ENCODE data around the gene SCNN1G.

The SCNN1G gene

GRCh38 chr16:23172994-23173393, 9.6 kb upstream of the SCNN1G start:
- H3K4me1 ChIP-seq (ENCODE audit: control insufficient read depth in 1 of 2, insufficient read depth in 2 of 2, low read length in 2 of 2) = no peaks in the 10 kb centered on the region
- H3K4me3 ChIP-seq (ENCODE audit: low read depth in 1 of 2, low read length in 2 of 2) = no peak overlapping the region
- no peaks in the 10 kb centered on the region for H3K9me3 ChIP-seq (ENCODE audit: control insufficient read depth in 1 of 2, low read length in 2 of 2)
- no peak overlapping the region for H3K27ac ChIP-seq (ENCODE audit: low read depth, low read length)
- H3K27me3 ChIP-seq (ENCODE audit: control insufficient read depth in 1 of 2, insufficient read depth in 2 of 2, low read length in 2 of 2) = no peaks in the 10 kb centered on the region
- no peak overlapping the region for H3K9ac ChIP-seq (ENCODE audit: low read depth in 1 of 2, low read length in 2 of 2)
- no peaks in the 10 kb centered on the region for H3K36me3 ChIP-seq (ENCODE audit: control insufficient read depth in 1 of 2, insufficient read depth in 2 of 2, low read length in 2 of 2)

- H3K9me3 ChIP-seq (ENCODE audit: control insufficient read depth in 1 of 2, low read length in 2 of 2) = no peaks in the 10 kb centered on the region
- H3K4me1 ChIP-seq (ENCODE audit: control insufficient read depth in 1 of 2, insufficient read depth in 2 of 2, low read length in 2 of 2) = no peaks in the 10 kb centered on the region
- no peaks in the 10 kb centered on the region for H3K36me3 ChIP-seq (ENCODE audit: control insufficient read depth in 1 of 2, insufficient read depth in 2 of 2, low read length in 2 of 2)
- H3K4me3 ChIP-seq (ENCODE audit: low read depth in 1 of 2, low read length in 2 of 2) = no peak overlapping the region
- no peak overlapping the region for H3K9ac ChIP-seq (ENCODE audit: low read depth in 1 of 2, low read length in 2 of 2)
- H3K27ac ChIP-seq (ENCODE audit: low read depth, low read length) = no peak overlapping the region
- H3K27me3 ChIP-seq (ENCODE audit: control insufficient read depth in 1 of 2, insufficient read depth in 2 of 2, low read length in 2 of 2) = peaks cover 0 to 3% of the 10 kb centered on the region in 2 donors
Observed at GRCh38 chr16:23174622-23175021, 7.9 kb upstream of the SCNN1G start.

- H3K4me1 ChIP-seq (ENCODE audit: control insufficient read depth in 1 of 2, insufficient read depth in 2 of 2, low read length in 2 of 2) = no peaks in the 10 kb centered on the region
- H3K27ac ChIP-seq (ENCODE audit: low read depth, low read length) = no peak overlapping the region
- no peak overlapping the region for H3K9ac ChIP-seq (ENCODE audit: low read depth in 1 of 2, low read length in 2 of 2)
- H3K9me3 ChIP-seq (ENCODE audit: control insufficient read depth in 1 of 2, low read length in 2 of 2) = no peaks in the 10 kb centered on the region
- peaks cover 5 to 7% of the 10 kb centered on the region in 2 donors for H3K27me3 ChIP-seq (ENCODE audit: control insufficient read depth in 1 of 2, insufficient read depth in 2 of 2, low read length in 2 of 2)
- H3K36me3 ChIP-seq (ENCODE audit: control insufficient read depth in 1 of 2, insufficient read depth in 2 of 2, low read length in 2 of 2) = no peaks in the 10 kb centered on the region
- no peak overlapping the region for H3K4me3 ChIP-seq (ENCODE audit: low read depth in 1 of 2, low read length in 2 of 2)
Observed at GRCh38 chr16:23175651-23176050, 6.9 kb upstream of the SCNN1G start.

GRCh38 chr16:23181506-23181905, 1.0 kb upstream of the SCNN1G start:
- no peak overlapping the region for H3K4me3 ChIP-seq (ENCODE audit: low read depth in 1 of 2, low read length in 2 of 2)

GRCh38 chr16:23182206-23182678, 303 bp upstream of the SCNN1G start:
- Histone ChIP-seq H3K36me3 (ENCODE audit: control insufficient read depth in 1 of 2, insufficient read depth in 2 of 2, low read length in 2 of 2) (no peaks in the 10 kb centered on the region), H3K4me1 (ENCODE audit: control insufficient read depth in 1 of 2, insufficient read depth in 2 of 2, low read length in 2 of 2) (peaks cover 0 to 8% of the 10 kb centered on the region in 2 donors), H3K27ac (ENCODE audit: low read depth, low read length) (no peak overlapping the region), H3K9ac (ENCODE audit: low read depth in 1 of 2, low read length in 2 of 2) (no peak overlapping the region), H3K9me3 (ENCODE audit: control insufficient read depth in 1 of 2, low read length in 2 of 2) (no peaks in the 10 kb centered on the region), H3K4me3 (ENCODE audit: low read depth in 1 of 2, low read length in 2 of 2) (no peak overlapping the region), H3K27me3 (ENCODE audit: control insufficient read depth in 1 of 2, insufficient read depth in 2 of 2, low read length in 2 of 2) (peaks cover 34 to 35% of the 10 kb centered on the region in 2 donors)

More at GRCh38 chr16:23181506-23181905, 1.0 kb upstream of the SCNN1G start:
- H3K27me3 ChIP-seq (ENCODE audit: control insufficient read depth in 1 of 2, insufficient read depth in 2 of 2, low read length in 2 of 2) = peaks cover 33 to 35% of the 10 kb centered on the region in 2 donors
- peaks cover 0 to 8% of the 10 kb centered on the region in 2 donors for H3K4me1 ChIP-seq (ENCODE audit: control insufficient read depth in 1 of 2, insufficient read depth in 2 of 2, low read length in 2 of 2)
- no peaks in the 10 kb centered on the region for H3K9me3 ChIP-seq (ENCODE audit: control insufficient read depth in 1 of 2, low read length in 2 of 2)
- H3K9ac ChIP-seq (ENCODE audit: low read depth in 1 of 2, low read length in 2 of 2) = no peak overlapping the region
- H3K27ac ChIP-seq (ENCODE audit: low read depth, low read length) = no peak overlapping the region
- H3K36me3 ChIP-seq (ENCODE audit: control insufficient read depth in 1 of 2, insufficient read depth in 2 of 2, low read length in 2 of 2) = no peaks in the 10 kb centered on the region

GRCh38 chr16:23183543-23183862, 958 bp downstream of the SCNN1G start:
- no peak overlapping the region for H3K4me3 ChIP-seq (ENCODE audit: low read depth in 1 of 2, low read length in 2 of 2)
- no peak overlapping the region for H3K9ac ChIP-seq (ENCODE audit: low read depth in 1 of 2, low read length in 2 of 2)
- H3K27me3 ChIP-seq (ENCODE audit: control insufficient read depth in 1 of 2, insufficient read depth in 2 of 2, low read length in 2 of 2) = peaks cover 34 to 35% of the 10 kb centered on the region in 2 donors
- no peaks in the 10 kb centered on the region for H3K36me3 ChIP-seq (ENCODE audit: control insufficient read depth in 1 of 2, insufficient read depth in 2 of 2, low read length in 2 of 2)
- H3K27ac ChIP-seq (ENCODE audit: low read depth, low read length) = no peak overlapping the region
- no peaks in the 10 kb centered on the region for H3K9me3 ChIP-seq (ENCODE audit: control insufficient read depth in 1 of 2, low read length in 2 of 2)
- peaks cover 0 to 8% of the 10 kb centered on the region in 2 donors for H3K4me1 ChIP-seq (ENCODE audit: control insufficient read depth in 1 of 2, insufficient read depth in 2 of 2, low read length in 2 of 2)

- H3K27ac ChIP-seq (ENCODE audit: low read depth, low read length) = no peak overlapping the region
- peaks cover 0 to 8% of the 10 kb centered on the region in 2 donors for H3K4me1 ChIP-seq (ENCODE audit: control insufficient read depth in 1 of 2, insufficient read depth in 2 of 2, low read length in 2 of 2)
- H3K4me3 ChIP-seq (ENCODE audit: low read depth in 1 of 2, low read length in 2 of 2) = no peak overlapping the region
- H3K9ac ChIP-seq (ENCODE audit: low read depth in 1 of 2, low read length in 2 of 2) = no peak overlapping the region
- peaks cover 27 to 30% of the 10 kb centered on the region in 2 donors for H3K27me3 ChIP-seq (ENCODE audit: control insufficient read depth in 1 of 2, insufficient read depth in 2 of 2, low read length in 2 of 2)
- H3K9me3 ChIP-seq (ENCODE audit: control insufficient read depth in 1 of 2, low read length in 2 of 2) = no peaks in the 10 kb centered on the region
- no peaks in the 10 kb centered on the region for H3K36me3 ChIP-seq (ENCODE audit: control insufficient read depth in 1 of 2, insufficient read depth in 2 of 2, low read length in 2 of 2)
Observed at GRCh38 chr16:23185656-23186055, 3.1 kb downstream of the SCNN1G start.

- H3K27me3 ChIP-seq (ENCODE audit: control insufficient read depth in 1 of 2, insufficient read depth in 2 of 2, low read length in 2 of 2) = peaks cover 27% of the 10 kb centered on the region in 2 donors
- no peak overlapping the region for H3K9ac ChIP-seq (ENCODE audit: low read depth in 1 of 2, low read length in 2 of 2)
- peaks cover 0 to 8% of the 10 kb centered on the region in 2 donors for H3K4me1 ChIP-seq (ENCODE audit: control insufficient read depth in 1 of 2, insufficient read depth in 2 of 2, low read length in 2 of 2)
- H3K36me3 ChIP-seq (ENCODE audit: control insufficient read depth in 1 of 2, insufficient read depth in 2 of 2, low read length in 2 of 2) = no peaks in the 10 kb centered on the region
- H3K27ac ChIP-seq (ENCODE audit: low read depth, low read length) = no peak overlapping the region
- no peak overlapping the region for H3K4me3 ChIP-seq (ENCODE audit: low read depth in 1 of 2, low read length in 2 of 2)
- H3K9me3 ChIP-seq (ENCODE audit: control insufficient read depth in 1 of 2, low read length in 2 of 2) = no peaks in the 10 kb centered on the region
Observed at GRCh38 chr16:23186171-23186570, 3.6 kb downstream of the SCNN1G start.

- Histone ChIP-seq H3K4me1 (ENCODE audit: control insufficient read depth in 1 of 2, insufficient read depth in 2 of 2, low read length in 2 of 2) (peaks cover 0 to 4% of the 10 kb centered on the region in 2 donors), H3K27me3 (ENCODE audit: control insufficient read depth in 1 of 2, insufficient read depth in 2 of 2, low read length in 2 of 2) (peaks cover 24 to 28% of the 10 kb centered on the region in 2 donors), H3K9me3 (ENCODE audit: control insufficient read depth in 1 of 2, low read length in 2 of 2) (no peaks in the 10 kb centered on the region), H3K4me3 (ENCODE audit: low read depth in 1 of 2, low read length in 2 of 2) (no peak overlapping the region), H3K36me3 (ENCODE audit: control insufficient read depth in 1 of 2, insufficient read depth in 2 of 2, low read length in 2 of 2) (no peaks in the 10 kb centered on the region), H3K9ac (ENCODE audit: low read depth in 1 of 2, low read length in 2 of 2) (no peak overlapping the region), H3K27ac (ENCODE audit: low read depth, low read length) (no peak overlapping the region)
Observed at GRCh38 chr16:23187341-23187740, 4.8 kb downstream of the SCNN1G start.

- no peak overlapping the region for H3K27ac ChIP-seq (ENCODE audit: low read depth, low read length)
- H3K27me3 ChIP-seq (ENCODE audit: control insufficient read depth in 1 of 2, insufficient read depth in 2 of 2, low read length in 2 of 2) = peaks cover 11 to 16% of the 10 kb centered on the region in 2 donors
- no peaks in the 10 kb centered on the region for H3K9me3 ChIP-seq (ENCODE audit: control insufficient read depth in 1 of 2, low read length in 2 of 2)
- H3K36me3 ChIP-seq (ENCODE audit: control insufficient read depth in 1 of 2, insufficient read depth in 2 of 2, low read length in 2 of 2) = no peaks in the 10 kb centered on the region
- no peak overlapping the region for H3K4me3 ChIP-seq (ENCODE audit: low read depth in 1 of 2, low read length in 2 of 2)
- no peak overlapping the region for H3K9ac ChIP-seq (ENCODE audit: low read depth in 1 of 2, low read length in 2 of 2)
- H3K4me1 ChIP-seq (ENCODE audit: control insufficient read depth in 1 of 2, insufficient read depth in 2 of 2, low read length in 2 of 2) = no peaks in the 10 kb centered on the region
Observed at GRCh38 chr16:23188911-23189310, 6.4 kb downstream of the SCNN1G start.

All from duodenal mucosa (tissue), 2 donors.